GM20431 (cell line): Measurements from ENCODE around the gene ZSWIM8.
"Not testable (repeated sequence)": the region's sequence is repeated elsewhere in the genome, so short reads cannot be mapped to it uniquely, and the experiment has no call there.

Source experiments
- in situ Hi-C: fragments of 300-500 bp; cut with MseI, MboI; formaldehyde crosslinking; loops from one replicate; pipeline ENCODE4 v1.15.0; 2020; ENCODE audit warnings: low sequenced_read_pairs; ENCODE audit not compliant: unreplicated experiment

The ZSWIM8 gene

DNA sequence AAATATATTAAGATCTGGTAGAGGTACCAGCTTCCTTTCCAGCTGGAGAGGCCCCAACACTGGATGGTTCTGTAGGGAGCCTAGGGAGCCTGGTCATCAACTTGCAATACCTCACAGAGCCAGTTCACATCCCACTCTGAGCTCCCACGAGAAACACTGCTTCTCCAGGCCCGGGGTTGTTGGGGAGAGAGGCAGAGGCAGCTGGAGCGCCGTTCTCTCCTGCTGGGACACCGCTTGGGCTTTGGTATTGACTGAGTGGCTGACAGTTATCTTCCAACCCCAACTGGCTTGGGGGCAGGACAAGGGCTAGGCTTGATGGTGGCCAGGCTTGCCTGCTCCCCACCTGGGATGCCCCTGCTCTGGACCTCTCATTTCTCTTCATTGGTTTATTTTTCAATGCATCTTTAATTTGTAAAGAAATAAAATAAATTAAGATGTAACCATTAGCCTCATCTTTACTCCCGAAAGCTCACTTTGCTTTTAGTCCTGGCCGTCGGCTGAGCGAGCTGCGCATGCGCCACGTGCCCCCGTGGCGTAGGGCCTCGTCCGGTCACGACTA is 13.6 kb upstream of the ZSWIM8 start:
- in situ Hi-C loops = no loop called here

DNA sequence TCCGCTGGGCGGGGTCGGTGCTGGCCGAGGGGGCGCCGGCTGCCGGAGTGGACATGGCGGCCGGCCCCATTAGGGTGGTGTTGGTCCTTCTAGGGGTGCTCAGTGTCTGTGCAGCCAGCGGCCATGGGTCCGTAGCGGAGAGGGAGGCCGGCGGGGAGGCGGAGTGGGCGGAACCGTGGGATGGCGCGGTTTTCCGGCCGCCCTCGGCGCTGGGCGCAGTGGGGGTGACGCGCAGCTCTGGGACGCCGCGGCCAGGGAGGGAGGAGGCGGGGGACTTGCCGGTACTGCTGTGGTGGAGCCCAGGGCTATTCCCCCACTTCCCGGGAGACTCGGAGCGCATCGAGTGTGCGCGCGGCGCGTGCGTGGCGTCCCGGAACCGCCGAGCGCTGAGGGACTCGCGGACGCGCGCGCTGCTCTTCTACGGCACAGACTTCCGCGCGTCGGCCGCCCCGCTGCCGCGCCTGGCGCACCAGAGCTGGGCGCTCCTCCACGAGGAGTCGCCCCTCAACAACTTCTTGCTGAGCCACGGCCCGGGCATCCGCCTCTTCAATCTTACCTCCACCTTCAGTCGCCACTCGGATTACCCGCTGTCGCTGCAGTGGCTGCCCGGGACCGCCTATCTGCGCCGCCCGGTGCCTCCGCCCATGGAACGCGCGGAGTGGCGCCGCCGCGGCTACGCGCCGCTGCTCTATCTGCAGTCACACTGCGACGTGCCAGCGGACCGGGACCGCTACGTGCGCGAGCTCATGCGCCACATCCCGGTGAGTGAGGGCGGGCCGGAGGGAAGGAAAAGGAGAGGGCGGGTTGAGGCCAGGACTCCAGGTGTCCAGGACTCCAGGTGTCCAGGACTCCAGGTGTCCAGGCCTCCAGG is 12.9 kb upstream of the ZSWIM8 start:
- in situ Hi-C loops = no loop called here

- in situ Hi-C loops = no loop called here
Observed at GRCh38 chr10:73773152-73773879, 12.1 kb upstream of the ZSWIM8 start.

GRCh38 chr10:73774637-73775036 is 10.8 kb upstream of the ZSWIM8 start:
- in situ Hi-C loops = no loop called here

DNA sequence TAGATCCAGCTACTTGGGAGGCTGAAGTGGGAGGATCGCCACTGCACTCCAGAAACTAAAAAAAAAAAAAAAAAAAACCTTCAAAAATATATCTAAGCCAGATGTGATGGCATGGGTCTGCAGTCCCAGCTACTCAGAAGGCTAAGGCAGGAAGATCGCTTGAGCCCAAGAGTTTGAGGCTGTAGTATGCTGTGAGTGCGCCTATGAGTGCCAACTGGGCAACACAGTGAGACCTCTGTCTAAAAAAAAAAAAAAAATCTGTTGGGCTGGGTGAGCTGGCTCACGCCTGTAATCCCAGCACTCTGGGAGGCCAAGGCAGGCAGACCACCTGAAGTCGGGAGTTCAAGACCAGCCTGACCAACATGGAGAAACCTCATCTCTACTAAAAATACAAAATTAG is 6.4 kb upstream of the ZSWIM8 start:
- in situ Hi-C loops = no loop called here

GRCh38 chr10:73779539-73780197 is 5.7 kb upstream of the ZSWIM8 start:
- in situ Hi-C loops = no loop called here

DNA sequence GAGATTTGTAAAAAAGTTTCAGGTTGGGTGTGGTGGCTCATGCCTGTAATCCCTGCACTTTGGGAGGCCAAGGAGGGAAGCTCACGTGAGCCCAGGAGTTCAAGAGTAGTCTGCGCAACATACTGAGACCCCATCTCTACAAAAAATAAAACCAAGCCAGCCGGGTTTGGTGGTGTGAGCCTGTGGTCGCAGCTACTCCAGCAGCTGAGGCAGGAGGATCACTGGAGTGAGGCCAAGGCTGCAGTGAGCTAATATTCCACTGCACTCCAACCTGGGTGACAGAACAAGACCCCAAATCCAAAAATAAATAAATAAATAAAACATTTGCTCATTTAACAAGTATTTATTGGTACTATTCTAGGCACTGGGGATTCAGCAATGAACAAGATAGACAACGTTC is 5.1 kb upstream of the ZSWIM8 start:
- in situ Hi-C loops = no loop called here

- in situ Hi-C loops = no loop called here
Observed at GRCh38 chr10:73780966-73781365, 4.4 kb upstream of the ZSWIM8 start.

GRCh38 chr10:73781548-73781878 is 3.9 kb upstream of the ZSWIM8 start:
- in situ Hi-C loops = no loop called here

DNA sequence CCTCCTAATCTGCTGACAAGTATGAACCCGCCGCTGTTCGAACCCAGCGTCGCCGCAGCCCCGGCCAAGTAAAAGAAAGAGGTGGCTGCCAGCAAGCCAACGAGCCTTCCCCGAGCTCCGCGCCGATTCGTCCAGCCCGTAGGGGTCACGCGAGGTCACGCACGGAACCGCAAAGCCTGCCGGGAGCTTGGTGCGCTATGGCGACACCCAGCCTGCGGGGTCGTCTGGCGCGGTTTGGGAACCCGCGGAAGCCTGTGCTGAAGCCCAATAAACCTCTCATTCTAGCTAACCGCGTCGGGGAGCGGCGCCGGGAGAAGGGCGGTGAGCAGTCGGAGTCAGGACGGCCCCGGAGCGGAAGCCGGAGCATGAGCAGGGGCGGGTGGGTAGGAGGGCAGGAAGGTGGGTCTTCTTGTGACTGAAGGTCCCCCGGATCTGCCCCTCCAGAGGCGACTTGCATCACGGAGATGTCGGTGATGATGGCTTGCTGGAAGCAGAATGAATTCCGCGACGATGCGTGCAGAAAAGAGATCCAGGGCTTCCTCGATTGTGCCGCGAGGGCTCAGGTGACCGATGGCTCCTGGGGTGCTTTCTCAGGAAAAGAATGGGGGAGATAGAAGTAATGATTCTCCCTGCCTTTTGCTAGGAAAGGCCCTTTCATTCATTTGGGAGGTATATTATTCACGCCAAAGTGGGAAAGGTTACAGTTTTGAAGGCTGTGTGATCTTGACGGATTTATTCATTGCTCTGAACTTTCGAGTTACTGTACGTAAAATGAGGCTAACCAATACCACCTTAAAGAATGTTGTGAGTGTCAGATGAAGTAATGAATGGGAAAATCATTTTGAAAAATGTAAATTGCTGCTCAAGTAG is 3.3 kb upstream of the ZSWIM8 start, which contains the start of gene CHCHD1:
Gene CHCHD1 (plus strand): TSS at position 170 of the 870 bp plus-strand sequence. CDS start 28 bp downstream, at position 198.
- in situ Hi-C loops = no loop called here

GRCh38 chr10:73782749-73783085 is 2.7 kb upstream of the ZSWIM8 start:
- in situ Hi-C loops = no loop called here

DNA sequence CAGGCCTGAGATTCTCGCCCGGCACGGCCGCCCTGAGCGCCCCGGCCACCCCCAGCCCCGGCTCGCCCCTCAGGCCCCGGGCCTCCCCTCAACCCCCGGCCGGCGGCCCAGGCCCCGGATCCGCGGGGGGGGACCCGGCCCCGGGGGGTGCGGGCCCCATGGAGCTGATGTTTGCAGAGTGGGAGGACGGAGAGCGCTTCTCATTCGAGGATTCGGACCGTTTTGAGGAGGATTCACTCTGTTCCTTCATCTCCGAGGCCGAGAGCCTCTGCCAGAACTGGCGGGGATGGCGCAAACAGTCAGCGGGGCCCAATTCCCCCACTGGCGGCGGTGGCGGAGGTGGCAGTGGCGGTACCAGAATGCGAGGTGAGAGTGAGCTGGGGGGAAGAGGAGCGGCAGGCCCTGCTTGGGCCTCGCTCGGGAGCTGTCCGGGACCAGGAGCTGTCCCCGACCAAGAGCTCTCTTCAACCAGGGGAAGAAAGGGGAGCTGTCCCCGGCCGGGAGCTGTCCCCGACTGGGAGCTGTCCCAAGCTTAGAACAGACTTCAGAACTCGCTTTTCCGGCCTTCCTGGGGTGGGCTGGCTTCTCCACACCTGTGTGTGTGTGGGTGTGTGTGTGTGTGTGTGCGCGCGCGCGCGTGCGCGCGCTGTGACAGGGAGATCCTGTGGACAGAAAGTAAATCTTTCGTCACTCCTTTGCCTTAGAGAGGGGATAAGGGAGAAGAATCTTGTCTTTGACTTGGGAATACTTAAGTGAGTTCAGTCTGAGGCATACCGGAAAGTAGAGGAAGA is 510 bp downstream of the ZSWIM8 start:
- in situ Hi-C loops = no loop called here

DNA sequence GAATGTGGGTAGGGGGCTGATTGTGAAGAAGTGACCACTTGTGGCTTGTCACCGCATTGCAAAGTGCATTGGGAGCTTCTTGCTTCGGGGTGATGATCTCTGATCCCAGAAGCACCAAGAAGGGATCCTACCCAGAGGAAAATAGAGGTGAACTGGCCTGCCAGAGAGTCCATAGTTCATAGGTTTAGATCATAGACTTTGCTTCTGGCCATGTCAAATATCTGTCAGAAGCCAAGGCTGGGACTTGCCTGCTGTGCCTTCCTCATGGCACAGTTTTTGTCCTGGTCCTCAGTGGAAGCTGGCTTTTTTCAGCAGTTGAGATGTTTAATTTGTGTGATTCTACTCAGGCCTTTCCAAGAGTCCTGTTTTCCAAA is 1.1 kb downstream of the ZSWIM8 start:
- in situ Hi-C loops = no loop called here

GRCh38 chr10:73787031-73787800 is 1.8 kb downstream of the ZSWIM8 start:
- in situ Hi-C loops = not testable (repeated sequence)

DNA sequence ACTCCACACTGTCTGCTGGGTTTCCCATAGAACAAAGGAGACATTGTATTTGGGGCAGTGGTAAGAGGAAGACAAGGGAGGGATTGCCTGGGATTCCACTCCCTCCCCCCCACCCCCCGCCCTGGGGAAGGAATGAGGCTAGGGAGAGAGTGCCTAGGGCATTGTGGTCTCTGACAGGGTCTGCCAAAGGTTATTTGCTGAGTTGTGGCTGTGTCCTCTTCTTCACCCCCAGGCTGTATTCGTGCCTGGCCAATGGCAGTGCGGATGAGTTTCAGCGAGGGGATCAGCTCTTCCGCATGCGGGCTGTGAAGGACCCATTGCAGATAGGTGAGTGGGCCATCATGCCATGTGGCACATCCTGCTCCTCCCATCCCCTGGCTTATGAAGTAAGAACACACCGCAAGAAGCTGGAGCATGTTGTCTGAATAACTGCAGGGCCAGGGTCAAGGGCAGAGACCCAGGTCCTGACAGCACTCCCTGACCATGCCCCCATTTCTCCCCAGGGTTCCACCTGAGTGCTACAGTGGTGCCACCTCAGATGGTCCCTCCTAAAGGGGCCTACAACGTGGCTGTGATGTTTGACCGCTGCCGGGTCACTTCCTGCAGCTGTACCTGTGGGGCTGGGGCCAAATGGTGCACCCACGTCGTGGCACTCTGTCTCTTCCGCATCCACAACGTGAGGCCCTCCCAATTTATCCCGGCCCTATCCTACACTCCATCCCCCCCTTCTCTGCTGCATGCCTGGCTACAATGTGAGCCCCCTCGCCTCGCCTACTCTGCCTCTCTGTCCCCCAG is 3.7 kb downstream of the ZSWIM8 start:
- in situ Hi-C loops = no loop called here

- in situ Hi-C loops = no loop called here
Observed at GRCh38 chr10:73789659-73790055, 4.3 kb downstream of the ZSWIM8 start.

DNA sequence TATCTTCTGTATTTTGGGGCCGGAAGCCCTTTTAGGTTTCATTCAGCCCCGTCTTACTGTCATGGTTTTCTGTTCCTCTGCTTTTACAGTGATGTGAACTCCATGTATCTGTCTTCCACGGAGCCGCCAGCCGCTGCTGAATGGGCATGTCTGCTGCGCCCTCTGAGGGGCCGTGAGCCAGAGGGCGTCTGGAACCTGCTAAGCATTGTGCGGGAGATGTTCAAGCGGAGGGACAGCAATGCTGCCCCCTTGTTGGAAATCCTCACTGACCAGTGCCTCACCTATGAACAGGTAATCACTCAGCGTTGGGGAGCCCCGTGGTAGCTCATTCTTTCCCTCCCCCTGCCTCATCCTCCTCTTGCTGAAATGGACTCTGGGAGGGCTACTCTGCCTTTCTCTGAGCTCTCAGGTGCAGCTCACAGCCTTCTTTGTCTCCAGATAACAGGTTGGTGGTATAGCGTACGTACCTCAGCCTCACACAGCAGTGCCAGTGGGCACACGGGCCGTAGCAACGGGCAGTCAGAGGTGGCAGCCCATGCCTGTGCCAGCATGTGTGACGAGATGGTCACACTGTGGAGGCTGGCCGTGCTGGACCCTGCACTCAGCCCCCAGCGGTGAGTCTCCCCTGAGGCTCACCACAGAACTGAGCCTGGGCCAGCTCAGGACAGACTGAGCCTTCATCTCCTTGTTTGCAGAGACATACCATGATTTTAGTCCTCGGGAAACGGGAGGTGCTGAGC is 5.7 kb downstream of the ZSWIM8 start:
- in situ Hi-C loops = no loop called here
